GM18951 (cell line): ENCODE results near the gene GGT6.
"Not testable (repeated sequence)": the region's sequence is repeated elsewhere in the genome, so short reads cannot be mapped to it uniquely, and the experiment has no call there.

Experiments
- POLR2A ChIP-seq: IDR thresholded peaks from 4 replicates; pipeline ENCODE4 v1.6.1; 2011; ENCODE audit warnings: mild to moderate bottlenecking; ENCODE audit not compliant: insufficient read length, insufficient read depth; ENCODE audit errors: extremely low read depth
- in situ Hi-C: fragments of 300-500 bp; cut with MboI; formaldehyde crosslinking; loops from one replicate; pipeline ENCODE4 v1.12.0; 2022; ENCODE audit warnings: low sequenced_read_pairs, mixed read lengths, inconsistent platforms; ENCODE audit not compliant: unreplicated experiment

GGT6 gene, protein sequence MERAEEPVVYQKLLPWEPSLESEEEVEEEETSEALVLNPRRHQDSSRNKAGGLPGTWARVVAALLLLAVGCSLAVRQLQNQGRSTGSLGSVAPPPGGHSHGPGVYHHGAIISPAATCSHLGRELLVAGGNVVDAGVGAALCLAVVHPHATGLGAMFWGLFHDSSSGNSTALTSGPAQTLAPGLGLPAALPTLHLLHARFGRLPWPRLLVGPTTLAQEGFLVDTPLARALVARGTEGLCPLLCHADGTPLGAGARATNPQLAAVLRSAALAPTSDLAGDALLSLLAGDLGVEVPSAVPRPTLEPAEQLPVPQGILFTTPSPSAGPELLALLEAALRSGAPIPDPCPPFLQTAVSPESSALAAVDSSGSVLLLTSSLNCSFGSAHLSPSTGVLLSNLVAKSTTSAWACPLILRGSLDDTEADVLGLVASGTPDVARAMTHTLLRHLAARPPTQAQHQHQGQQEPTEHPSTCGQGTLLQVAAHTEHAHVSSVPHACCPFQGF

GRCh38 chr17:4560421-4560820 lies at the start of gene GGT6:
Gene GGT6, minus strand, starts transcription at chr17:4560577. Its CDS starts 56 bp downstream, at chr17:4560521.
- TF ChIP-seq POLR2A = no peak
- in situ Hi-C loops = loop anchor here (25.0 kb wide), 1 partner anchor 327 kb away; the partner anchor contains the start of gene C17orf107

DNA sequence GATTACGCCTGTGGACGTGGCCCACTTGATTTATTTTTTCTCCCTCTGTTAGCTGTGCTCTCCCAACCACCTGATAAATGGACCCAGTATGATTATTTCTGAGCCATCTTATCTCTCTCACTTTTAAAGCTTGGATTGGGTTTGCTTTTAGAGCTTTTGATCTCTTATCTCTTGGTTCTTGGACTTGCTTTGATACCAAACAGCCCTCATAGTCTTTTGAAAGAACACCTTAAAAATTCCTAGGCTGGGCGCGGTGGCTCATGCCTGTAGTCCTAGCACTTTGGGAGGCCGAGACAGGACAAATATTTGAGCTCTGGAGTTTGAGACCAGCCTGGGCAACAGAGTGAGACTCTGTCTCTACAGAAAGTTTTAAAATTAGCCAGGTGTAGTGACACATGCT lies 49.8 kb upstream of the GGT6 start:
- in situ Hi-C loops = no loop called here
- no peak for TF ChIP-seq POLR2A

GRCh38 chr17:4609761-4610160 lies 49.4 kb upstream of the GGT6 start:
- in situ Hi-C loops = no loop called here
- no peak for TF ChIP-seq POLR2A

DNA sequence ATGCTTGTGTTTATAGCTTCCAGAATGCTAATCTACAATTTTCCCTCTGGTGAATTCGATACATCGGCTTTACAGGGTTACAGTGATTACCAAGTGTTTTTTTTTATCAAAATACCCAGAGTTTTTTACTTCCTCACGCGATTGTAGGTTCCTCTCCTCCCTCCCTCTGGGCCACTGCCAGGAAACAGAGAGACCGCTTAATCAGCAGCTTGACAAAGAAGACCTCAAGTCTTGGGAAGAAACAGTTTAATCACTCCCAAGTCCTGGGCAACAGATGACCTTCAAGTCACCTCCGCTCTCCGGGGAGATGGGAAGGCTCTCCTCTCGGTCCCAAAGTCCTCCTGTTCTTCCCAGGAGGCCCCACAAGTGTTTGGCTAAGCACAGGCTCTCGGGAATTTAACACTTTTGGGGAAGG lies 47.4 kb upstream of the GGT6 start:
- no peak for TF ChIP-seq POLR2A
- in situ Hi-C loops = no loop called here

DNA sequence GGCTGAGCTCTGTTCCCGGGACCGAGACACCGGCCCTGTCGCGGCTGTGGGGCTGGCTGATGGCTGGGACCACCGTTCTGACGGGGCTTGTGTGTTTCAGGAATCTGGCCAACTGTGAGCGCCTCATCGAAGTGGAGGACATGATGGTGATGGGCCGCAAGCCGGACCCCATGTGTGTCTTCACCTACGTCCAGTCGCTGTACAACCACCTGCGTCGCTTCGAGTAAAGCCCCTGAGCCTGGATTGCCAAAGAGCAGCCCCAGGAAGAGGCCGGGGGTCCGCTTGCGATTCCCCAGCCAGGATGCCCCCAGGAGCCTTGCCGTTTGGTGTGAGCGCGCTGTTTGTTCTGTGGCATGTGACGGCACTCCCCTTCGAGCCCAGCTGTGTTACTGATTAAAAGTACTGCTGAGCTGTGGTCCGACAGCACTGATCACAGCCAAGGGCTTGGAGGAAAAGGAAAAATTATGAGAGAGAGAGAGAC lies 46.9 kb upstream of the GGT6 start:
- no peak for TF ChIP-seq POLR2A
- in situ Hi-C loops = no loop called here

DNA sequence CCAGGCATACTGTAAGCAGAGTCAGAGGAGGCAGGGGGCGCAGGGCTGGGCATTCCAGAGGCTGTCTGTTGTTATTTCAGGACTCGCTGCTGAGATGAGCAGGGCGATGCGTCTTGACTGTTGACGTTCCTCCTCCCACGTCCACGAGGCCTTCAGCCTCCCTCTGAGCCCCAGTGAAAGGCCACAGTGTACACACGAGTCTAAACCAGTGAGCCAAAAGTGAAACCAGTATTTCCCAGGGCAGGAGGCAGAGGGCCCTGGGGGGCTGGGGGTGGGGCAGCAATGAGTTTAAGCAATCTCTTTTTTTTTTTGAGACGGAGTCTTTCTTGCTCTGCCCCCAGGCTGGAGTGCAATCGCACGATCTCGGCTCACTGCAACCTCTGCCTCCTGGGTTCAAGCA lies 45.4 kb upstream of the GGT6 start:
- no peak for TF ChIP-seq POLR2A
- in situ Hi-C loops = no loop called here

DNA sequence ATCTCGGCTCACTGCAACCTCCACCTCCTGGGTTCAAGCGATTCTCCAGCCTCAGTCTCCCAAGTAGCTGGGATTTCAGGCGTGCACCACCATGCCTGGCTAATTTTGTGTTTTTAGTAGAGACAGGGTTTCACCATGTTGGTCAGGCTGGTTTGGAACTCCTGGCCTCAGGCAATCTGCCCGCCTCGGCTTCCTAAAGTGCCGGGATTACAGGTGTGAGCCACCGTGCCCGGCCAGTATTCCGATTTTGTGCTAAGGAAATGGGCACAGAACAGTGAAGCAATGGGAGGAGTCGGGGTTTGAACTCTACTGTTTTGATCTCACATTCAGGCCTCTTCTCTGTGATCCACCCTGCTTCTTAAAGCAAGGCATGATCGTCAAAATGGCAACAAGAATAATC lies 44.4 kb upstream of the GGT6 start:
- in situ Hi-C loops = not testable (repeated sequence)

DNA sequence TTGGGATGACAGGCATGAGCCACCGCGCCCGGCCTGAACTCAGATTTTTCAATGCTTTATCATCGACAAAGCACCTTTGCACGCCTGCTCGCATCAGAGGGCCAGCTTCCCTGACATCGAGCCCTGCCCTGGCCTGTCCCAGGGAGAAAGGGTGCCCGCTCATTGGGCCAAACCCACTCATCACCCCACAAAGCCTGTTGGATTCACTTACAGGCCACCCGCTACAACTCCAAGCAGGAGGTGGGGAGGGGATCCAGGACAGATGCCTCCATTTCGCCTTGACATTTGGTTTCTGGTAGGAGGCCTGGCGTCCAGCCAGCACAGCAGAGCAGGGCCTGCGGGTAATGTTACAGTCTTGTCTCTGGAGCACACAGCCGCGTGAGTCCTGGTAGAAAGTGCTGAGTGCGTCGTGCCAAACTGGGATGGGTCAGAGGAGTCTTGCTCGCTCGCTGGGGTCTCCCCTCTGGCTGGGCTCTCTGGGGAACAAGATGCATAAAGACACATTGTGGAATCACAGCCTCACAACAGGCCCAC lies 43.8 kb upstream of the GGT6 start:
- in situ Hi-C loops = no loop called here
- no peak for TF ChIP-seq POLR2A

GRCh38 chr17:4602041-4602440 lies 41.7 kb upstream of the GGT6 start:
- in situ Hi-C loops = no loop called here
- TF ChIP-seq POLR2A = no peak

DNA sequence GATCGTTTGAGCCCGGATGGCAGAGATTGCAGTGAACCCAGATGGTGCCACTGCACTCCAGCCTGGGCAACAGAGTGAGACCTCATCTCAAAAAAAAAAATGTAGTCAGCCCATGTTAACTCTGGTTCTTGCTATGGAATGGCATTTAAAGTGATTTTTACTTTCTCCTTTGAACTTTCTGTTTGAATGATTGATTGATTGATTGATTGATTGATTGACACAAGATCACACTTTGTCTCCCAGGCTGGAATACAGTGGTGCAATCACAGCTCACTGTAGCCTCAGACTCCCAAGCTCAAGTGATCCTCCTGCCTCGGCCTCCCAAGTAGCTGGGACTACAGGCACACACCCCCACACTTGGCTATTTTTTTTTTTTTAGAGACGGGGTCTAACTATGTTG lies 40.9 kb upstream of the GGT6 start:
- in situ Hi-C loops = no loop called here
- TF ChIP-seq POLR2A = no peak

- in situ Hi-C loops = no loop called here
- TF ChIP-seq POLR2A = no peak
Observed at GRCh38 chr17:4600563-4600962, 40.2 kb upstream of the GGT6 start.

DNA sequence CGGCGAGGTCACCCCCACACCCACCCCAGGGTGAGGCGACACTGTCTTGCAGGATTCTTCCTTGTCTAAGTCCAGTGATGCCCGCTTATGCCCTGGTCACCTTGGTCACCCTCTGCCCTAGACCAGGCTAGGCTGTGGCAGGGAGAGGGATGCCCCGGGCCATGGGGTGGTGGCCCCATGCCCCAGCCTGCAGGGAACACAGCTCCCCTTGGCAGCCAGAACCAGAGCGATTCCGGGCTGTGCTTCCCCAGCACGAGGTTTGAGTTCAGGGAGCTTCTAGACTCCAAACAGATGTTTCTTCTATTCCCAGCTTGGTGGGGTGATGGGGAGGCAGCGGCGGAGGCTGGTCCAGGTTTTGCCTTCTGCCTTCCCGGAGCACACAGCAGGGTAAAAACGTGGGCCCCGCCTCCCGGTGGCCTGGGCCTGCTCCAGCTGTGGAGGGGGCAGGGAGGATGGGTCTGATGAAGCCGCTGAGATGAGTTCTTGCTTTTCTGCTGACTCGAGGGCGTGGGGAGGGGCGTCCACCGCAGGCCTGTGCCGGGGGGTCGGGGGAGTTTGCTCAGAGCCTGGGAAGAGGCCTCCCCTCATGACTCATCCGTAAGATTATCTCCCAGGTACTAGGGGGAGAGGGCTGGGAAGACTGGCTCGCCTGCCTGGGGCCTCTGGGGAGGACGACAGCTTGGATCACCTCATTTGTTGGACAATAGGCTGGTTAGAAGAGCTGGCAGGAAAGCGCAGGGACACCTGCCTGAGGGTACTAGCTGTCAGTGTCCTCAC lies 39.3 kb upstream of the GGT6 start:
- in situ Hi-C loops = no loop called here
- TF ChIP-seq POLR2A = no peak

- TF ChIP-seq POLR2A = no peak
- in situ Hi-C loops = no loop called here
Observed at GRCh38 chr17:4598776-4599504, 38.6 kb upstream of the GGT6 start.

- in situ Hi-C loops = no loop called here
- no peak for TF ChIP-seq POLR2A
Observed at GRCh38 chr17:4597975-4598374, 37.6 kb upstream of the GGT6 start.
